ENCODE results near the gene P2RY6. TPM values are rescaled to one million over a fixed set of nuclear protein-coding genes. Genes with fewer than 3 reads are reported as not detected.

The P2RY6 gene
- total RNA-seq, 1 experiment from 2014 or later = not detected

- no peak for DNase-seq (ENCODE audit: low read depth, low spot score)
- in situ Hi-C loops (cut with HindIII; ENCODE audit: low pct_unique_long_range_greater_than_20kb, low sequenced_read_pairs) = no loop called here
These were observed 45.2 kb downstream of the P2RY6 start for GRCh38 chr11:73317373-73317772.

GRCh38 chr11:73317803-73318202 is 45.7 kb downstream of the P2RY6 start:
- DNase-seq (ENCODE audit: low read depth, low spot score) = no peak
- in situ Hi-C loops (cut with HindIII; ENCODE audit: low pct_unique_long_range_greater_than_20kb, low sequenced_read_pairs) = no loop called here

- no peak for DNase-seq (ENCODE audit: low read depth, low spot score)
- in situ Hi-C loops (cut with HindIII; ENCODE audit: low pct_unique_long_range_greater_than_20kb, low sequenced_read_pairs) = no loop called here
These were observed 46.4 kb downstream of the P2RY6 start for GRCh38 chr11:73318501-73319011.

- in situ Hi-C loops (cut with HindIII; ENCODE audit: low pct_unique_long_range_greater_than_20kb, low sequenced_read_pairs) = no loop called here
- DNase-seq (ENCODE audit: low read depth, low spot score) = no peak
These were observed 48.8 kb downstream of the P2RY6 start for GRCh38 chr11:73320763-73321603.

GRCh38 chr11:73321604-73322381 is 49.7 kb downstream of the P2RY6 start:
- DNase-seq (ENCODE audit: low read depth, low spot score) = no peak
- in situ Hi-C loops (cut with HindIII; ENCODE audit: low pct_unique_long_range_greater_than_20kb, low sequenced_read_pairs) = no loop called here

GRCh38 chr11:73322382-73323306 is 50.5 kb downstream of the P2RY6 start:
- no peak for DNase-seq (ENCODE audit: low read depth, low spot score)
- in situ Hi-C loops (cut with HindIII; ENCODE audit: low pct_unique_long_range_greater_than_20kb, low sequenced_read_pairs) = no loop called here

GRCh38 chr11:73323464-73323863 is 51.3 kb downstream of the P2RY6 start:
- in situ Hi-C loops (cut with HindIII; ENCODE audit: low pct_unique_long_range_greater_than_20kb, low sequenced_read_pairs) = no loop called here
- DNase-seq (ENCODE audit: low read depth, low spot score) = no peak

GRCh38 chr11:73324116-73324515 is 52.0 kb downstream of the P2RY6 start:
- no peak for DNase-seq (ENCODE audit: low read depth, low spot score)
- in situ Hi-C loops (cut with HindIII; ENCODE audit: low pct_unique_long_range_greater_than_20kb, low sequenced_read_pairs) = no loop called here

GRCh38 chr11:73324665-73325035 is 52.5 kb downstream of the P2RY6 start:
- in situ Hi-C loops (cut with HindIII; ENCODE audit: low pct_unique_long_range_greater_than_20kb, low sequenced_read_pairs) = no loop called here
- DNase-seq (ENCODE audit: low read depth, low spot score) = no peak

GRCh38 chr11:73325036-73325981 is 53.2 kb downstream of the P2RY6 start:
- in situ Hi-C loops (cut with HindIII; ENCODE audit: low pct_unique_long_range_greater_than_20kb, low sequenced_read_pairs) = no loop called here
- no peak for DNase-seq (ENCODE audit: low read depth, low spot score)

- DNase-seq (ENCODE audit: low read depth, low spot score) = no peak
- in situ Hi-C loops (cut with HindIII; ENCODE audit: low pct_unique_long_range_greater_than_20kb, low sequenced_read_pairs) = no loop called here
These were observed 55.0 kb downstream of the P2RY6 start for GRCh38 chr11:73326929-73327811.

GRCh38 chr11:73327812-73328364 is 55.8 kb downstream of the P2RY6 start:
- no peak for DNase-seq (ENCODE audit: low read depth, low spot score)
- in situ Hi-C loops (cut with HindIII; ENCODE audit: low pct_unique_long_range_greater_than_20kb, low sequenced_read_pairs) = no loop called here

GRCh38 chr11:73330569-73331093 is 58.5 kb downstream of the P2RY6 start:
- in situ Hi-C loops (cut with HindIII; ENCODE audit: low pct_unique_long_range_greater_than_20kb, low sequenced_read_pairs) = no loop called here

GRCh38 chr11:73331138-73331916 is 59.2 kb downstream of the P2RY6 start:
- in situ Hi-C loops (cut with HindIII; ENCODE audit: low pct_unique_long_range_greater_than_20kb, low sequenced_read_pairs) = no loop called here
- peak; percentile 19 for DNase-seq (ENCODE audit: low read depth, low spot score)

More at GRCh38 chr11:73330569-73331093, 58.5 kb downstream of the P2RY6 start:
- DNase-seq (ENCODE audit: low read depth, low spot score) = peak; percentile 69

- in situ Hi-C loops (cut with HindIII; ENCODE audit: low pct_unique_long_range_greater_than_20kb, low sequenced_read_pairs) = no loop called here
- DNase-seq (ENCODE audit: low read depth, low spot score) = no peak
These were observed 61.0 kb downstream of the P2RY6 start for GRCh38 chr11:73333173-73333572.
